Sciatic nerve (tissue), 2 donors: ENCODE data around the gene DHTKD1. TPM values are rescaled to one million over a fixed set of nuclear protein-coding genes. Genes with fewer than 3 reads are reported as not detected.
"Not testable (repeated sequence)": the region's sequence is repeated elsewhere in the genome, so short reads cannot be mapped to it uniquely, and the experiment has no call there.

Source experiments
- ATAC-seq: fragments of 200-7000 bp; cut with Tn5 transposase; one replicate; pipeline ENCODE4 v1.9.1; 2020; ENCODE audit warnings: mild to moderate bottlenecking, moderate library complexity
- DNase-seq: peaks from one replicate; pipeline ENCODE4 v3.0.0-alpha.2; 2020; ENCODE audit warnings: low spot score
- intact Hi-C: fragments of 100-400 bp; cut with DNase I; formaldehyde crosslinking; loops from one replicate; pipeline ENCODE4 v1.14.2; 2022
- total RNA-seq: library from RNA; stranded (reverse); fragmentation: NEBNext Ultra II Directional; extraction: Animal tissue kit (Norgen Biotek cat#: 25700); gene quantifications from one replicate; pipeline ENCODE4 v1.2.1, GENCODE V29; 2021
- donor health status: DM: no; HTN: no; CAD: no.
- donor health status: DM: no; HTN: no; CAD: no.

The DHTKD1 gene
- total RNA-seq, 1 donor from 2014 or later: 25.3 TPM

DNA sequence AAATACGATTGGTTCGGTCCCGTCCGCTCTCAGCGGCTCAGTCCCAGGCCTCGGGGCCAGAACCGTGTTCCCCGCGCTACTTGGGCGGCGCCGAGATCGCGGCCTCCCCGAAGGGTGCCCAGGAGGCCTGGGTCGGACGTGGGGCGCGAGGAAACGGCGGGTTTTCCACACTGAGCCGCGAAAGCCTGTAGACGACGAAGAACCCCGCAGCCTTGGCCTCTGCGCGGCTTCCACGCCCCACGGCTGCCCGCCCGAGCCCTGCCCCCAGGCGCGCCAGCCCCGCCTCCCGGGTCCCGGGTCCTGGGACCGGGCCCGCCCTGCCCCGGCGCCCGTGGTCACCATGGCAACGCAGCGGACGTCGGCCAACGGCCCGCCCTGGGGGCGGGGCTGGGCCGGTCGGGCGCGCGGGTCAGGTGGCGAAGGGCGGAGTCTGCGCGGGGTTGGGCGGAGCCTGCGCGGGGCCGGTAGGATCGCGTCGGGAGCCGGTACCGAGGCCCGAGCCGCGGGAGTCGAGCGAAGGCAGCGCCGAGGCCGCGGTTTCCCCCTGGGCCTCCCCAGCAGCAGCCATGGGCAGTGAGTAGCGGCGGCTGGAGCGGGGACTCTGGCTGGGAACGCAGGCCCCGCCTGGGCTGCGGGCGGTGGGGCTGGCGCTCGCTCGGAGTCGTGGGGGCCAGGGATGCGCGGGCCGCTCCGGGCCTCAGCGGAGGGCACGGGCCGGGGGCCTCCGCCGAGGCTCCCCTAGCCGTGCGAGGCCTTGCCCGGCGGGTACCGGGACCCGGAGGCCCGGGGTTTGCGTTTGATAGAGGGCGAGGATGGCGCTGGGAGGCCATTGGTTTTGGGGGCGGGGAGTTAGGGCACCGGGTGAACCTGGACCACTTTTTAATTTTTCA, 60.7 kb downstream of the DHTKD1 start, which contains the start of gene SEC61A2:
Gene SEC61A2, plus strand, starts transcription at position 456 of the 890 bp plus-strand sequence. Its CDS starts 111 bp downstream, at position 567.
- DNase-seq (peak; percentile 99), ATAC-seq (peak; percentile 98)
- intact Hi-C loops: no loop called here

- no peak for DNase-seq
- intact Hi-C loops: no loop called here
- ATAC-seq: peak; percentile 43
Observed at GRCh38 chr10:12130237-12130872, 61.6 kb downstream of the DHTKD1 start.

GRCh38 chr10:12135631-12136030, 66.9 kb downstream of the DHTKD1 start:
- ATAC-seq: no peak
- no peak for DNase-seq
- intact Hi-C loops: no loop called here

DNA sequence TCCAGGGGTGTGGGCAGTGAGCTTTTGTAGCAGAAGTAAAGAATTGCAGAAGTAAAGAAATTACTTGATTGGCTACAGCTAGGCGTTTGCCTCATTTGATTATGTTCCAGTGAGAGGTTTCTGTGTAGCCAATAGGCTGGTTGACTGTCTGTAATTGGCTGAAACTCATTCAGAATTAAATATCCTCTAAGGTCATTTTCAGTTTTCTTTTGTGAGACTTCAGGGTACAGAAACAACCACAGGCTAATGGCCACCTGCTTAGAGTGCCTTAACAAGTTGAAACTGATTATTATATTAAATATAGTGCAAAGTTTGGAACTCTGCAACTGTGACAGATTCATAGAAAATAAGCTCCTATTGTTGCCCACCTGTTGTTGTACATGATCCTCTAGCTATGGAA, 71.3 kb downstream of the DHTKD1 start:
- DNase-seq (no peak), ATAC-seq (no peak)
- intact Hi-C loops: no loop called here

GRCh38 chr10:12144538-12144937, 75.8 kb downstream of the DHTKD1 start:
- intact Hi-C loops: no loop called here
- no peak for DNase-seq
- no peak for ATAC-seq

DNA sequence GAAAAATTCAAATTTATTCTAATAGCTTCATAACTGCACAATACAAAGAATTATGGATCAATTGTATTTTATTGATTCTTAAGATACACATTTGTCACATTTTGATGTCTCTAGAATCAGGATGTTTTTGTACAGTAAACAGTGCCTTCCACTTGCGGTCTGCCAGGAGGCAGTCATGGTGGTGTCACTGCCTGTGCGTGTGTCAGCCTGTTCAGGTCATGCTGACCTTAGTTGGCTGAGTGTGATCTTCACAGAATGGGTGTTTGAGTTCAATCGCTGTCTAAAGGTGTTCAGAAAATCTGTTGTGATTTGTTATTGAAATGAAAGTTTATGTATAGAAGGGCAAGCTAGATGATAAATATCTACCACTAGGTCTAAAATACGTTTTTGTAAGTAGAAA, 81.4 kb downstream of the DHTKD1 start:
- intact Hi-C loops: no loop called here
- ATAC-seq (no peak), DNase-seq (no peak)

- intact Hi-C loops: no loop called here
- DNase-seq (no peak), ATAC-seq (no peak)
Observed at GRCh38 chr10:12154516-12154915, 85.8 kb downstream of the DHTKD1 start.

- DNase-seq (no peak), ATAC-seq (no peak)
- intact Hi-C loops: no loop called here
Observed at GRCh38 chr10:12156367-12157123, 87.8 kb downstream of the DHTKD1 start.

GRCh38 chr10:12158111-12158510, 89.4 kb downstream of the DHTKD1 start:
- no peak for DNase-seq
- ATAC-seq: no peak
- intact Hi-C loops: no loop called here

DNA sequence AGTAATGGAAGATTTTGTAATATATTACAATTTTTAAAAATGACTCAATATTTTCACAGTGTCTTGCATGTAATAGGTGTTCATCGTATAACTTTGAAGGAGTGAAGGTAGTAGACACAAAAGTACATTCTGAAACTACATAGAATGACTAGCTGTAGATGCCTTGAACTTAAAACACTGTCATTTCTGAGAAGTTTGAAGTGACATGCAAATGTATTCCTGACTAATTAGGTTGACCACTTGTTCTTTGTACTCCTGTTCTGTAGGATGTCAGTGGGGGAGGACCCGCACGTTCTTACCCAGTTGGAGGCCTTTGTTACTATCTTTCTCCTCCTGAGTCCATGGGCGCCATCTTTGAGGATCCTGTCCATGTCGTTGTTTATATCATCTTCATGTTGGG, 91.9 kb downstream of the DHTKD1 start:
- intact Hi-C loops: no loop called here
- ATAC-seq (no peak), DNase-seq (no peak)

GRCh38 chr10:12162927-12163326, 94.2 kb downstream of the DHTKD1 start:
- DNase-seq: no peak
- intact Hi-C loops: no loop called here

GRCh38 chr10:12164085-12164484, 95.3 kb downstream of the DHTKD1 start:
- no peak for DNase-seq
- intact Hi-C loops: no loop called here
- ATAC-seq: no peak

More at GRCh38 chr10:12162927-12163326, 94.2 kb downstream of the DHTKD1 start:
- no peak for ATAC-seq

DNA sequence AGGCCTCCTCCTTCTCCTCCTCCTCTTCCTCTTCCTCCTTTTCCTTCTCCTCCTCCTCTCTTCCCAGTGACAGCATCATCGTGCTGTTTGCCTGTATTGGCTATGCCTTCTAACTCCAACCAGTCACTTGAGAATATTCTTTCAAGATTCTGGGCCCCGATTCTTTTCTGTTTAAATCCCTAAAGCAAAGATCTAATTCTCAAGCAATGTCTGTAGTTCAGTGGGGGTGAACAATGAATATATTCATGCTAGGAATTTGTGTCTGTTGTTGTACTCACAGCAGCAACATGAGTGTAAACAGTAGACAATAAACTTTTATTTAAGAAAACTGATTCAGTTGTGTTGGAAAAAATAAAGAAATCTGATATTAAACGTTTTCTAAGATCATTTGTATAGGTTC, 96.3 kb downstream of the DHTKD1 start:
- peak; percentile 42 for ATAC-seq
- intact Hi-C loops: no loop called here
- DNase-seq: no peak

DNA sequence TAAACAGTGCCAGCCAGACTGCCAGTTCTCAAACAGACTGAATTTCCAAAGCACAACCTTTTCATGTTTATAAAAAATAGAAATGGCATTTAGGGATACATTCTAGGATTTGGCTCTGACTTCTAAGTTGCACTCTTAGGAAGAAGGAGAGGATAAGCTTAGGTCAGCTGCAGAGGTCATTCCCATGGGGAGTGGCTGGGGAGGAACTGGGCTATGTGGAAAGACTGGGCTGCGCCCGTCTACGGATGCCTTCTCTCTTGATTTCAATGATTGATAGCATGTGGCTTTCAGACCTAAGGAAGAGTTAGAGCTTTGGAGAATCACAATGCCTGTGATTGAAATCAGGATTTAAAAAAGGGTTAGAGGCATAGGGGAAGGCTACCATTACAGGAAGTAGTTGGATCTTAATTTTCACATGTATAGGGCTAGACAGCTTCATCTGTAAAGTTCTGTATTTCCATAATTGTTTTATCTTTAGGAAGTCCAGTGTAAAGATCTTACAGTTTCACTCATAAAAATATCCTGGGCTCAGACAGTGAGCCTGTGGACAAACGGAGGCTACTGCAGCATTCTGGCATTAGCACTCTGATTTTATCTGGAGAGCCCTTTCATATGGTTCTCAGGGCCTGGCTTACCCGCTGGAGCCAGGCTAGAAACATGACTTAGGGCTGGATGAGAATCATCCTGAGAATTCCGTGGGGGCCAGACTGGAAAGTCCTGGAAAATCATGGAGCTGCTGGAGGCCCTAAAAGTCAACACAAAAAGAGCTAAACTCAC, 97.4 kb downstream of the DHTKD1 start:
- intact Hi-C loops: no loop called here
- no peak for DNase-seq
- ATAC-seq: peak; percentile 59

DNA sequence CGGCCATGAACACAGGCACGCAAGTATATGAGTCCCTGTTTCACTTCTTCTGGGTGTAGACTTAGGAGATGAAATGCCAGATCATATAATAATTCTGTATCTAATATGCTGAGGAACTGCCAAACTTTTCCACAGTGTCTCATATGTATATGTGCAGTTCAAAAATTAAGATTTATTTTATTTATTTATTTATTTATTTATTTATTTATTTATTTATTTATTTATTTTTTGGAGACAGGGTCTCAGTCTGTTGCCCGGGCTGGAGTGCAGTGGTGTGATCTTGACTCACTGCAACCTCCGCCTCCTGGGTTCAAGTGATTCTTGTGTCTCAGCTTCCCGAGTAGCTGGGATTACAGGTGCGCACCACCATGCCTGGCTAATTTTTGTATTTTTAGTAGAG, 102.8 kb downstream of the DHTKD1 start:
- intact Hi-C loops, ATAC-seq, DNase-seq: not testable (repeated sequence)
